H1 (cell line): ENCODE results near the gene SPDYE16. TPM values are rescaled to one million over a fixed set of nuclear protein-coding genes. Genes with fewer than 3 reads are reported as not detected.
"Not testable (repeated sequence)": the region's sequence is repeated elsewhere in the genome, so short reads cannot be mapped to it uniquely, and the experiment has no call there.

Experiments
- CTCF ChIA-PET: fragments of 300-600 bp; sonication (Branson Sonifier 250); formaldehyde crosslinking; loops from one replicate; lab custom pipeline; 2021; ENCODE audit not compliant: partially characterized antibody; lab: Charles Lee
- POLR2A ChIA-PET: fragments of 300-600 bp; sonication (Branson Sonifier 250); formaldehyde crosslinking; loops from one replicate; lab custom pipeline; 2021; ENCODE audit warnings: inconsistent platforms; ENCODE audit not compliant: partially characterized antibody; lab: Charles Lee
- DNase-seq, 2 experiments: peaks; one replicate each; pipeline versions ENCODE4 v3.0.0 to v3.0.0-alpha.2; 2010 to 2022; ENCODE audit warnings: low spot score in 2 of 2, low read depth in 1 of 2, mixed read lengths in 1 of 2
- FAIRE-seq: peaks from 2 replicates; lab custom pipeline; 2011; peaks lifted over from hg19 to GRCh38; lab: Jason Lieb, UNC
- H2AFZ ChIP-seq: 2 replicates; pipeline ENCODE4 v1.8.1; 2012; ENCODE audit warnings: low read length, inconsistent platforms
- H2AK5ac ChIP-seq: 2 replicates; pipeline ENCODE4 v1.6.1; 2013; ENCODE audit warnings: low read depth, low read length
- H2BK120ac ChIP-seq: replicated peaks from 2 replicates; pipeline ENCODE3; 2013; ENCODE audit warnings: low read depth, low read length, inconsistent platforms
- H2BK12ac ChIP-seq: 2 replicates; pipeline ENCODE4 v1.6.1; 2013; ENCODE audit warnings: low read depth, low read length
- H2BK15ac ChIP-seq: 2 replicates; pipeline ENCODE4 v1.6.1; 2013; ENCODE audit warnings: low read length
- H2BK20ac ChIP-seq: 2 replicates; pipeline ENCODE4 v1.6.1; 2013; ENCODE audit warnings: low read length
- H2BK5ac ChIP-seq: 2 replicates; pipeline ENCODE4 v1.6.1; 2013; ENCODE audit warnings: low read depth, low read length
- H3K14ac ChIP-seq: 2 replicates; pipeline ENCODE4 v1.6.1; 2013; ENCODE audit warnings: inconsistent platforms; ENCODE audit not compliant: insufficient read length
- H3K18ac ChIP-seq: 2 replicates; pipeline ENCODE4 v1.6.1; 2013; ENCODE audit warnings: low read length; ENCODE audit errors: extremely low read depth
- H3K23ac ChIP-seq: 2 replicates; pipeline ENCODE4 v1.6.1; 2013; ENCODE audit warnings: inconsistent platforms; ENCODE audit not compliant: insufficient read length
- H3K23me2 ChIP-seq: 2 replicates; pipeline ENCODE4 v1.6.1; 2013; ENCODE audit warnings: low read depth, low read length
- H3K27ac ChIP-seq: 2 replicates; pipeline ENCODE4 v1.6.1; 2011; ENCODE audit warnings: low read depth, low read length, inconsistent platforms
- H3K27me3 ChIP-seq, 4 experiments: replicated peaks in 1 of 4; 1 replicate in 1 of 4; 2 replicates in 3 of 4; pipeline versions ENCODE4 v1.6.1 to v1.8.1; 2011 to 2013; ENCODE audit warnings: low read length in 3 of 4, mild to moderate bottlenecking in 3 of 4, inconsistent platforms in 2 of 4, mixed read lengths in 2 of 4, moderate library complexity in 1 of 4; ENCODE audit not compliant: control insufficient read depth in 3 of 4, insufficient read depth in 3 of 4; ENCODE audit errors: extremely low read depth in 1 of 4
- H3K36me3 ChIP-seq, 4 experiments: 2 replicates each; pipeline versions ENCODE4 v1.6.1 to v1.8.1; 2011 to 2013; ENCODE audit warnings: mild to moderate bottlenecking in 4 of 4, low read length in 3 of 4, moderate library complexity in 2 of 4, control low read depth in 1 of 4, inconsistent platforms in 1 of 4; ENCODE audit not compliant: insufficient read depth in 4 of 4, control insufficient read depth in 2 of 4
- H3K4ac ChIP-seq: replicated peaks from 2 replicates; pipeline ENCODE3; 2013; ENCODE audit warnings: low read length, low read depth, mixed read lengths, inconsistent platforms; ENCODE audit not compliant: insufficient read length
- H3K4me1 ChIP-seq, 4 experiments: replicated peaks in 1 of 4; 1 replicate in 1 of 4; 2 replicates in 3 of 4; pipeline versions ENCODE4 v1.6.1 to v1.8.1; 2011 to 2013; ENCODE audit warnings: low read length in 3 of 4, inconsistent platforms in 2 of 4, mixed read lengths in 1 of 4; ENCODE audit not compliant: insufficient read depth in 4 of 4, control insufficient read depth in 3 of 4
- H3K4me2 ChIP-seq, 2 experiments: 2 replicates each; pipeline versions ENCODE4 v1.6.1 to v1.8.1; 2011 to 2013; ENCODE audit warnings: low read depth in 2 of 2, low read length in 2 of 2, control low read depth in 1 of 2, inconsistent platforms in 1 of 2, mild to moderate bottlenecking in 1 of 2; ENCODE audit not compliant: insufficient read depth in 1 of 2
- H3K4me3 ChIP-seq, 4 experiments: fragments of 200-600, 300-600 bp in 1 of 4; sonication (generic), shearing (Covaris generic), sonication (Bioruptor Twin) in 1 of 4; 2 replicates each; pipeline versions ENCODE4 v1.5.1 to v1.8.1; 2011 to 2016; ENCODE audit warnings: low read length in 4 of 4, low read depth in 3 of 4, control low read depth in 2 of 4, inconsistent platforms in 2 of 4, mild to moderate bottlenecking in 2 of 4, mixed read lengths in 1 of 4, moderate library complexity in 1 of 4; ENCODE audit not compliant: insufficient read depth in 2 of 4; ENCODE audit errors: extremely low read depth in 1 of 4
- H3K56ac ChIP-seq: replicated peaks from 2 replicates; pipeline ENCODE3; 2013; ENCODE audit warnings: low read depth, mild to moderate bottlenecking, mixed read lengths, low read length, inconsistent platforms; ENCODE audit not compliant: insufficient read length
- H3K79me1 ChIP-seq: 2 replicates; pipeline ENCODE4 v1.6.1; 2013; ENCODE audit warnings: low read depth, low read length, control low read depth
- H3K79me2 ChIP-seq, 2 experiments: 2 replicates each; pipeline versions ENCODE4 v1.6.1 to v1.8.1; 2012 to 2013; ENCODE audit warnings: low read length in 2 of 2, mild to moderate bottlenecking in 2 of 2, inconsistent platforms in 1 of 2; ENCODE audit not compliant: insufficient read depth in 2 of 2, control insufficient read depth in 1 of 2
- H3K9ac ChIP-seq, 4 experiments: replicated peaks in 1 of 4; 1 replicate in 1 of 4; 2 replicates in 3 of 4; pipeline versions ENCODE4 v1.6.1 to v1.8.1; 2011 to 2013; ENCODE audit warnings: low read depth in 3 of 4, low read length in 3 of 4, control low read depth in 2 of 4, mild to moderate bottlenecking in 2 of 4, moderate library complexity in 2 of 4, inconsistent platforms in 1 of 4; ENCODE audit errors: extremely low read depth in 1 of 4
- H3K9me3 ChIP-seq, 2 experiments: 2 replicates each; pipeline versions ENCODE4 v1.6.1 to v1.8.1; 2012 to 2013; ENCODE audit warnings: mild to moderate bottlenecking in 2 of 2, moderate library complexity in 2 of 2, control low read depth in 1 of 2, inconsistent platforms in 1 of 2, low read depth in 1 of 2, low read length in 1 of 2, mixed read lengths in 1 of 2; ENCODE audit not compliant: insufficient read depth in 2 of 2
- H4K20me1 ChIP-seq, 2 experiments: replicated peaks in 1 of 2; 2 replicates each; pipeline versions ENCODE3 to v1.8.1; 2011 to 2013; ENCODE audit warnings: inconsistent platforms in 2 of 2, low read length in 2 of 2, mild to moderate bottlenecking in 1 of 2; ENCODE audit not compliant: insufficient read depth in 2 of 2, control insufficient read depth in 1 of 2
- H4K5ac ChIP-seq: 2 replicates; pipeline ENCODE4 v1.6.1; 2013; ENCODE audit warnings: low read length, low read depth, mixed read lengths, inconsistent platforms; ENCODE audit not compliant: insufficient read length
- H4K8ac ChIP-seq: 2 replicates; pipeline ENCODE4 v1.8.0; 2013; ENCODE audit warnings: mild to moderate bottlenecking, moderate library complexity, low read length, inconsistent platforms; ENCODE audit not compliant: insufficient read depth; ENCODE audit errors: extremely low read depth
- H4K91ac ChIP-seq: replicated peaks from 2 replicates; pipeline ENCODE3; 2013; ENCODE audit warnings: low read length, mixed read lengths, inconsistent platforms; ENCODE audit not compliant: insufficient read length
- TBP ChIP-seq: IDR thresholded peaks from 2 replicates; pipeline ENCODE4 v1.6.1; 2011; ENCODE audit warnings: low read depth, low read length, improper control_type of control experiment
- WGBS, 2 experiments: shearing (Covaris generic) in 1 of 2; methylation state at CpG; one replicate each; pipeline versions ENCODE4 v1.1.6 to v1.1.7; 2013 to 2015; ENCODE audit warnings: low lambda C conversion rate in 2 of 2, mixed read lengths in 2 of 2, inconsistent platforms in 1 of 2, low coverage in 1 of 2, missing lambda C conversion rate in 1 of 2; ENCODE audit not compliant: insufficient replicate concordance in 2 of 2, insufficient coverage in 1 of 2, insufficient read length in 1 of 2; ENCODE audit errors: extremely low coverage in 1 of 2, missing lambda C conversion rate in 1 of 2; 5-methylcytosine and 5-hydroxymethylcytosine counted together
- polyA plus RNA-seq, 7 experiments: library from polyadenylated mRNA; depleted of rRNA in 3 of 7; stranded (reverse) in 5 of 7; unstranded in 2 of 7; fragments of >200 nt in 5 of 7; fragments of 200-250 nt in 2 of 7; gene quantifications; 1 replicate in 5 of 7; 2 replicates in 1 of 7; 4 replicates in 1 of 7; pipeline versions ENCODE4 v1.2.1 to v1.2.3, GENCODE V29; 2011 to 2013; ENCODE audit warnings: missing spikeins in 2 of 7, mixed read lengths in 2 of 7
- total RNA-seq: library from RNA; stranded (reverse); fragmentation: NEBNext Ultra II Directional; extraction: Animal tissue kit (Norgen Biotek cat#: 25700); gene quantifications from 2 replicates; pipeline ENCODE4 v1.2.1, GENCODE V29; 2021
- TF ChIP-seq, protein P1 (sequence below): IDR thresholded peaks from 2 replicates; pipeline ENCODE4 v1.6.1; 2012; ENCODE audit warnings: inconsistent platforms

Gene SPDYE16
- total and polyA plus RNA-seq, 2 of the 8 experiments (the other 6 are each of a cell fraction or from before 2014, with no cell fraction given) = not detected

DNA sequence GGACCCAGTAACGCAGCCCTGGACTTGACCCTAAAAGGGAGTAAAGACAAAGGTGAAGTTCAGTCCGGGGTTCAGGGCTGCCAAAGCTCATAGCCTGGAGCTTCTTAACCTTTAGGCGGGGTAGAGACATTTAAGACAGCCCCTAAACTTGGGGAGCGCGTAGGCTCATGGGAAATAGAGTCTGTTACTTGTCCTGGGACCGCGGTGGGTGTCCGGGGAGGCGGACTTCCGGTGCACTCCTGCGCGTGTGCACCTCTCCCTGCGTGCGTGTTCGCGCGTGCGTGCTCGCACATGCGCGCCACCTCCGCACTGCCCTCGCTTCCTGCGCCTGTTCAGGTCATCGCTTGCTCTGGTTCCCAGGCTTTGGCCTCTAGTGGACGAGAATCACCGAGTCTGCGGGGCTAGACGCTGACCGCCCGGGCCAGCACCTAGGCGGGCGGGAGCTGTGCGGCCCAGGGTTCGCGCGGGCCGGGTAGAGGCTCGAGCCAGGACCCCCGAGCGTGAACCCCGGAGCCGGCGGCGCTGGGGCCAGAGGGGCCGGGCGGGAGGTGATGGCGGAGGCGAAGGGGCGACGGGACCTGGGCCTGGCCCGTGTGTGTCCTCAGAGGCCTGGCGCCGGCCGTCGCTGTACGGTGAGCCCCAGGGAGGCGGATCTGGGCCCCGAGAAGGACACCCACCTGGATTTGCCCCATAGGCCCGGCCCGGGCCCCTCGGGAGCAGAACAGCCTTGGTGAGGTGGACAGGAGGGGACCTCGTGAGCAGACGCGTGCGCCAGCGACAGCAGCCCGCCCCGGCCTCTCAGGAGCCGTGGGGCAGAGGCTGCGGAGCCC lies 6.1 kb upstream of the SPDYE16 start (continued):
- TF ChIP-seq, protein P1, sequence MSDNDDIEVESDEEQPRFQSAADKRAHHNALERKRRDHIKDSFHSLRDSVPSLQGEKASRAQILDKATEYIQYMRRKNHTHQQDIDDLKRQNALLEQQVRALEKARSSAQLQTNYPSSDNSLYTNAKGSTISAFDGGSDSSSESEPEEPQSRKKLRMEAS = peak; percentile 77
- 0 out of 2 replicates have a peak, but pooled peaks have one; percentile 25 for TF ChIP-seq TBP
- TF ChIP-seq, all 59 proteins: peak for 13; not testable (repeated sequence) for 46

GRCh38 chr7:76531643-76532042 lies 11.5 kb downstream of the SPDYE16 start:
- H4K91ac ChIP-seq, H3K4ac ChIP-seq, H3K23ac ChIP-seq, H4K20me1 ChIP-seq, POLR2A ChIA-PET, H2BK20ac ChIP-seq, H2AFZ ChIP-seq, H3K4me2 ChIP-seq, H3K27ac ChIP-seq, H4K5ac ChIP-seq, H4K8ac ChIP-seq, CTCF ChIA-PET, H2AK5ac ChIP-seq, H3K4me1 ChIP-seq, H3K79me1 ChIP-seq, H3K4me3 ChIP-seq, H3K9ac ChIP-seq, H3K56ac ChIP-seq, H3K27me3 ChIP-seq, H3K14ac ChIP-seq, H3K23me2 ChIP-seq, H2BK12ac ChIP-seq, H2BK5ac ChIP-seq, H3K18ac ChIP-seq, H3K36me3 ChIP-seq, H2BK120ac ChIP-seq, DNase-seq, FAIRE-seq, H3K79me2 ChIP-seq, H2BK15ac ChIP-seq, H3K9me3 ChIP-seq: not testable (repeated sequence)
- 100% methylated on average over 1 of the region's 2 CpGs; no CpG with 5 or more reads in 1 of the 2 experiments for WGBS, 2 experiments
